T-helper 2 cell treated with Interferon-gamma antibody and Interleukin-4, amounts not matched to agents 100 ng/mL and 5 ng/mL, for 36 hours (primary cell): ENCODE measurements around the gene SLC30A2. TPM values are rescaled to one million over a fixed set of nuclear protein-coding genes. Genes with fewer than 3 reads are reported as not detected.
"Not testable (repeated sequence)": the region's sequence is repeated elsewhere in the genome, so short reads cannot be mapped to it uniquely, and the experiment has no call there.

ENCODE experiments used
- intact Hi-C: fragments of 100-400 bp; cut with micrococcal nuclease; formaldehyde crosslinking; loops from one replicate; pipeline ENCODE4 v1.15.1; 2023
- total RNA-seq: library from RNA; stranded (reverse); gene quantifications from 2 replicates; pipeline ENCODE4 v1.2.3, GENCODE V29; 2022

SLC30A2 gene, protein sequence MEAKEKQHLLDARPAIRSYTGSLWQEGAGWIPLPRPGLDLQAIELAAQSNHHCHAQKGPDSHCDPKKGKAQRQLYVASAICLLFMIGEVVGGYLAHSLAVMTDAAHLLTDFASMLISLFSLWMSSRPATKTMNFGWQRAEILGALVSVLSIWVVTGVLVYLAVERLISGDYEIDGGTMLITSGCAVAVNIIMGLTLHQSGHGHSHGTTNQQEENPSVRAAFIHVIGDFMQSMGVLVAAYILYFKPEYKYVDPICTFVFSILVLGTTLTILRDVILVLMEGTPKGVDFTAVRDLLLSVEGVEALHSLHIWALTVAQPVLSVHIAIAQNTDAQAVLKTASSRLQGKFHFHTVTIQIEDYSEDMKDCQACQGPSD
- not detected in 2 replicates for total RNA-seq

DNA sequence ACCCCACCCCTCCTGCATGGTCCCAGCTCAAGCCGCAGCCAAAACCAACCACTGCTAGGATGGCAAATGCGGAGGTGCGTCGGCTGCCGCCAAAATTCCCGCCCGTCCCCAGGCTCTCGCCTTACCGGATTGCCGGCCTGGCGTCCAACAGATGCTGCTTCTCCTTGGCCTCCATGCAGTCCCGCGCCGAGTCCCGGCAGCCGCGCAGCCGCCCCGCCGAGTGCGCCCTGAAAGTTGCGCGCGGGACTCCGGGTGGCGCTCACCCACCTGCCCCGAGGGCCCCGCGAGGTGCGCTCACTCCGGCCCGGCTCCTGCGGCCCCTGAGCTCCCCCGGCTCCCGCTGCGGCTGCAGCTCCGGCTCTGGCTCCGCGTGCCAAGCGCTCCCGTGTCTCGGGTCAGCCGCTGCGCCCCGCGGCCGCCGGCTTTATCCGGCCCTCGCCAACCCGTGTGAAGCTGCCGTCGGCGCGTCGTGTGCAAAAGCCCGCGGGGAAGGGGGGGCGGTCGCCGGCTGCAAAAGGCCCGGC lies at the start of gene SLC30A2:
TSS of gene SLC30A2 (minus strand) at position 397 of the 524 bp plus-strand sequence. CDS start at position 175, 222 bp downstream.
- intact Hi-C loops, result no loop called here

DNA sequence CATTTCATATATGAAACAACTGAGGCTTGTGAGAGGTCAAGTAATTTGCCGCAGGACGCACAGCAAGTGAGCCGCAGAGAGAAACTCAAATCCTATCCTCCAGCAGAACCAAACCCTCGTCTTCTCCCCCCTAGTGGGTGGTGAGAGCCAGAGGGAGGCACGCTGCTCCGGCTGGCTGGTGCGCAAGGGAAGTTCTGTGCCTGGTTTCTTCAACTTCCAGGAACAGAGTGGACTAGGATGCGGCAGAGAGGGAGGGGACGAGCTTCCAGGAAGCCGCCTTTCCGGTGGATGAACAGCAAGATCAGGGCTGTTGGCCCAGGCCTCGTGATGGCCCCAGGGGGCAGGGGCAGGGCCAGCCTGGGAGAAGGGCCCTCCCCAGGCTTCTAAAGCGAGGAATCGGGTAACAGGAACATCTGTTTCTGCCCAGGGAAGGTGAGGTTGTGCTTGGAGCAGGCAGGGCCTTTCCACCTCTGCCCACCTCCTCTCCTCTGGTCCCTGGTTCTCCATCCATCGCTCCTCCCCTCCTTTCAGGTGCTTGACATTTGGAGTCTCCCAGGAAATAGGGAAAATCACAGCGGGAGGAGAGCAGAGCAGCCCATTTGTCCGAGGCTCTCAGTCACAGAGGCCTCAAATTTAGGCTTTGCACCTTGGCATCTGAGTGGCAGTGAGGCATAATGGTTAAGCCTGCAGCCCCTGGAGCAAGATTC lies 48.9 kb upstream of the SLC30A2 start:
- intact Hi-C loops, result no loop called here

DNA sequence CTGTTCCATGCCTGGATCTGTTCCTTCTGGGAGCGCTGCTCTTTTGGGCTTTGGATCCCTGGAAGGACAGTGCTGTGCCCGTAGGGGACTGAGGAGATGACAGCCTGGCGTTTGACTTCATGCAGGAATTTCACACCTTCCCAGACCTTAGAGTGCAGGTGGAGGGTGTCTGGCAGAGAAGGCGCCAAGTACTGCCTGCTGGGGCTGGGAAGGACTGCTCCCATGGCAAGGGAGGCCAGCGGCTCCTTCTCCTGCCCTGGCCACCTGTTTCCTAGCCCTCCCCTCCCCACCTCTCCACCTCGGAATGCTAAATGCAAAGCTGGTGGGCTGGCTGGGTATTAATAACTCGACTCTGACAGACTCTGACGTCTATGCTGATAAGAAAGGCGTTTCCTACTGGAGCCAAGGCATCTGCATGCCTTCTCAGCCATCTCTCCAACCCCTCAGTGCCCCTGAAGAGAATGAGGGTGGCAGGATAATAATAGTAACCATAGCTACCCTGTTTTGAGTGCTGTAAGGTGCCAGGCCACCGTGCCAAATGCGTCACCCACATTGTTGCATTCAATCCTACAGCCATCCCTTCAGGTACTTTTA lies 48.3 kb upstream of the SLC30A2 start:
- intact Hi-C loops, result no loop called here

DNA sequence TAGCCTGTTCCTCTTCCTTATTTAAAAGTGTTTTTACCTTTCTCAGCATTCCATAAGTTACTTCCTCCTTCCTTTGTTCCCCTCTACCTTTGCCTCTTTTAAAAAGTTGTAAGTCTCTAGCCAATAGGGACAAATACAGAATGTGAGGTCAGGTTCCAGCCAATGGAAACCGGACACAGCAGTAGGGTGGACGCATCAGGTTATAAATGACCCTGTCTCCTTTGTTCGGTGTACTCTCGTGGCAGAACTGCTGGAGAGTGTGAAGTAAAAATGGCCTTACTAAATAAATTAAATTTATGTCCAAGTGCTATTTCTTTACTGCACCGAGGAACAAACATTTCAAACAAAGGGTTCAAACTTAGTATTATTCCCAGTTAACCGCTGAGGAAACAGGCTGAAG lies 47.7 kb upstream of the SLC30A2 start:
- intact Hi-C loops, result not testable (repeated sequence)

GRCh38 chr1:26092422-26092821 lies 46.5 kb upstream of the SLC30A2 start:
- intact Hi-C loops, result no loop called here

DNA sequence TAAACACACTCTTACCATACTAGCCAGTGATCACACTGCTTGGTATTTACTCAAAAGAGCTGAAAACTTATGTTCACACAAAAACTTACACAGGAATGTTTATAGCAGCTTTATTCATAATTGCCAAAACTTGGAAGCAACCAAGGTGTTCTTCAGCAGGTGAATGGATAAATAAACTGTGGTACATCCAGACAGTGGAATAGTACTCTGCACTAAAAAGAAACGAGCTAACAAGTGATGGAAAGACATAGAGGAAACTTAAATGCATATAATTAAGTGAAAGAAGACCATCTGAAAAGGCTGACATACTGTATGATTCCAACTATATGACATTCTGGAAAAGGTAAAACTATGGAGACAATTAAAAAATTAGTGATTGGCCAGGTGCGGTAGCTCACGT lies 45.0 kb upstream of the SLC30A2 start:
- intact Hi-C loops, result no loop called here

- intact Hi-C loops, result no loop called here
These were observed 43.2 kb upstream of the SLC30A2 start for GRCh38 chr1:26089125-26089524.

DNA sequence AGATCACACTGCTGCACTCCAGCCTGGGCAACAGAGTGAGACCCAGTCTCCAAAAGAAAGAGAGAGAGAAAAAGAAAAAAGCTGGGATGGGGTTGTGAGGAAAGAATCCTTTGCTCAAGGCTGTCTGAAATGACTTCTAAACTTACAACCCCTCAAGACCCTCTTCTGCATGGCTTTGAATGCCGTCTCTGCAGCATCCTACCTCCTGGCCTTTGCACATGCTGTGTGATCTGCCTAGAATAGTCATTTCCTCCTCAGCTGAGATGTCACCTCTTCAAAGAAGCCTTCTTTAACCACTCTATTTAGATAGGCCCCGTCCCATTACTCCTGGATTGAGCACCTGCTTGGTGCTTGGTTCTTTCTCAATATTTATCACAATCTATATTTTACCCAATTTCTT lies 38.9 kb upstream of the SLC30A2 start:
- intact Hi-C loops, result no loop called here

DNA sequence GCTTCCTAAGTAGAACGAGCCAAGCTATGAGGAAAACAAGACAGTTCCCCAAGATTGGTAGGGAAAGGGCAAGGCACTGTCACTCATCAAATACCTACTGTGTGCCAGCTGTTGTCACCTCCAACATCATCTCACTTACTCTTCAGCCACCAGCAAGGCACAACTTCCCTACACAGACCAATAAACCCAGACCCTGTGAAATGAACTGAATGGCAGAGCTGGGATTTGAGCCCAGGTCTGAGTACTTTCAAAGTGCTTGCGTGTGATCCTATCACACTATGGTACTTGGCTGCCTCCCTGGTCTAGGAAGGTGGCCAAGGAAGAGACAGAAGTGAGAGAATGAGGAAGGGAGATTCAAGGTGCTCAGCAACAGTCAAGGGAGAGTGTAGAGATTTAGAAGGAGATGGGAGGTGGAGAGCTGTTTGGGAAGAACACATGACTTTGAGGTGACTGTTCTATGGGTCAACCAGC lies 38.2 kb upstream of the SLC30A2 start:
- intact Hi-C loops, result no loop called here

DNA sequence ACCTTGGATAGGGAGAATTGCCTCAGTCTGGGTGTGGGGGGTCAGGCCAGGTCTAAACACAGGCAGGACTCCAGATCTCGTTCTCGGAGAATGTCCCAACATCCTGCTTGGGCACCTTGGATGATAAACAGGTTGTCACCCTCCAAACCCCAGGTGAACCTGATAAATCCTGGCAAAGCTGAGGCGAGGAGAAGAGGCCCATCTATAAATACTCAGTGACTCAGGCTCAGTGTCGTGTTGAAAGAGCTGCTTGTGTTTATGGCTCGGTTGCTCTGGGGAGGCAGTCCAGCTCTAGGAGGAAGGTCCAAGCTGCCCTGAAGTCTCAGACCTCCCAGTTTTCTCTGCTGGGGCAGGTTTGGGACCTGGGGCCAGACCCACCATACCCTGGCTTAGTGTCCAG lies 37.3 kb upstream of the SLC30A2 start:
- intact Hi-C loops, result no loop called here

GRCh38 chr1:26082020-26082350 lies 36.1 kb upstream of the SLC30A2 start:
- intact Hi-C loops, result no loop called here

- intact Hi-C loops, result no loop called here
These were observed 35.5 kb upstream of the SLC30A2 start for GRCh38 chr1:26081267-26082019.

DNA sequence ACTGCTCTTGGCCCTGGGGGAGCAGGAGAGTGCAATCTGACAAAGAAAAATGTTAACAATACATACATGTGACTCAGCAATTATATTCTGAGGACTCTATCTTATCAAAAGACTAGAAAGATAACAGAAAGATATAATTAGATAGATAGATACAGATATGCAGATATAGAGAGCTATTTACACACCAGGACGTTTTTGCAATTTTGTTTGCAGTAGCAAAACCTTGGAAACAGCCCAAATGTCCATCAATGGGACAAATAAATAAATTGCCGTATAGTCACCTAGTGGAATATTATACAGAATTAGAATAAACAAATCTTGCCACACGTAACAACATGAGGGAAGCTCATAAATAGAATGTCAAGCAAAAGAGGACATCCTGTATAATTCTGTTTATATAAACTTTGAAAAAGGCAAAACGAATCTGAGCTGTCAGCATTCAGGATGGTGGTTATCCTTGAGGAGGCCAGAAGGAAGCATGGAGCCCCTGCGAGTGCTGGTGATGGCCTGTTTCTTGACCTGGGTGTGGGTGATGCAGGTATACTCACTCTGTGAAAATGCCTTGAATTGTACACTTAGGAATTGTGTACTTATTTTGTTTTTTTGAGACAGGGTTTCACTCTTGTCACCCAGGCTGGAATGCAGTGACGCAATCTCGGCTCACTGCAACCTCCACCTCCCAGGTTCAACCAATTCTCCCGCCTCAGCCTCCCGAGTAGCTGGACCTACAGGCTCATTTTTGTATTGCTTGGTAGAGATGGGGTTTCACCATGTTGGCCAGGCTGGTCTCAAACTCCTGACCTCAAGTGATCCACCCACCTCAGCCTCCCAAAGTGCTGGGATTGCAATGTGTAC lies 34.3 kb upstream of the SLC30A2 start:
- intact Hi-C loops, result no loop called here

- intact Hi-C loops, result no loop called here
These were observed 33.3 kb upstream of the SLC30A2 start for GRCh38 chr1:26079178-26079563.

GRCh38 chr1:26078286-26079177 lies 32.6 kb upstream of the SLC30A2 start:
- intact Hi-C loops, result no loop called here

GRCh38 chr1:26077524-26077923 lies 31.6 kb upstream of the SLC30A2 start:
- intact Hi-C loops, result no loop called here

DNA sequence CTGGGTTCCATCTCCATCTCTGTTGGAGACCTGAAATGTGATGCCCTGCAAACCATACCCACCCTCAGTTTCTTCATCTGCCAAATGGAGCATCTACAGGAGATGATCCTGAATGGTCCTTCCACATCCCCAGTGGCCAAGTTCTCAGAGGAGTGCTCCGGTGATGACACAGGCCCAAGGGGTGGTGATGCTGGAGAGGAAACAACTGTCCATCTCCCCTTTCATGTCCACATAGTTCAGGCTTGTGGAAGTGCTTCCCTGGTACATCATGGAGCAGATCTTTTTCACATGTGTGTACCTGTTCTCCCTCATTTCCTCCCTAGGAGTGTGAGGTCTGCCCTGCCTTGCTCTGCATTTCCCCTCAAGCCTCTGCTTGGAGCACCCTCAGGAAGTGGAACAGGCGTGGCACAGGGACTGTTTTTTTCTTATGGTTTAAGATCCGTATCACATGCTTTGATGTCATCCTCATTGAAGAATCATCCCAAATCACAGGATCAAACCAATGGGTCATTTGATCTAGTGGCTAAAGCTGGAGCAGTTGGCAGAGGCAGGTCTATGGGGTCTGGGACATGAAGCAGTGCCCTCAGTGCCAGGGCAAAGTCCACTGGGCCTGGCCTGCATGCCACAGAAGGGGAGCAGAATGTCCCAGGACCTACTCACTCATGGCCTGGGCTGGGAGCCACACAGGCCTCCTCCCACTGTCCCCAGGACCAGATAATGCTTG lies 29.7 kb upstream of the SLC30A2 start:
- intact Hi-C loops, result no loop called here

DNA sequence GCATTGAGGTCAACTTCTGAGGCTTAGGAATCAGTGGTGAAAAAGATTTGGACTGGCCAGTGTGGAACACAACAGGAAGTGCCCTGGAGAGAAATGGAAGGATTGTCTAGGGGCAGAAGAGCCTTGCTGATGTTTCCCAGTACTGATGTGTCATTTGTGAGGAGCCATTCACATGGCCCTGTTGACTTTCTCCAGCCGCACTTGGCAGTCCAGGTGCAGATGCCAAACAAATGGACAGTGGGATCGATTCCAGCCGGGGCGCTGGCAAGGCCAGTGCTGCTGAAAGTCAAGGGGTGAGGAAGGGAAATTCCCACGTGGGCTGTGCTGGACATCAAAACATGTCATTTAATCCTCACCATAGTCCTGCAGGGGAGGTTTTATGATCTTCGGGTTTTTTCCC lies 26.4 kb upstream of the SLC30A2 start:
- intact Hi-C loops, result no loop called here

DNA sequence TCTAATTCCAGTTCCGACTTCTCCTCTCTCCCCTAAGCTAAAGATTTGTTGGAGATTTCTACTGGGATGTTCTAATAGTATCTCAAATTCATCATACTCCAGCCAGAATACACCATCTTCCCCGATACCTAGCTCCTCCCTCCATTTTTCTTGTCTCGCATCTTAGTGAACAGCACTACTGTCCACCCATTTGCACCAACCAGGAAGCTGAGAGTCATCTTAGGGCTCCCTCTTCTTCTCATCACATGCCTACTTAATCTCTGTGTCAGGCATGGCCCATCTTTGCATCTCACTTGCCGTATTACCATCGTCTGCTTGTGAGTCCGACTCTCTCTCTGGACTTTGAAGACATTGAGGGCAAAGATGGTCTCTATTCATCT lies 25.0 kb upstream of the SLC30A2 start:
- intact Hi-C loops, result no loop called here
